ENCODE measurements around the gene FAM81A.
A peak's percentile ranks its signal among the peaks of the same experiment; 100 is the strongest.

The FAM81A gene

GRCh38 chr15:59406446-59406845 is 31.5 kb upstream of the FAM81A start:
- Histone ChIP-seq H3K4me3 (ENCODE audit: insufficient read depth in 1 of 2, low read depth in 1 of 2, low read length in 2 of 2) (no peak overlapping the region), H2BK120ac (ENCODE audit: low read depth, low read length) (no peak overlapping the region), H3K9me3 (ENCODE audit: control insufficient read depth, low read length) (no peaks in the 10 kb centered on the region), H2BK12ac (ENCODE audit: low read length in 2 of 2) (no peak overlapping the region), H2BK5ac (ENCODE audit: low read depth, low read length, poor library complexity, severe bottlenecking) (no peak overlapping the region), H4K8ac (ENCODE audit: low read length) (no peak overlapping the region), H3K14ac (ENCODE audit: low read length in 2 of 2) (no peak overlapping the region), H2AFZ (ENCODE audit: low read depth, low read length) (no peak overlapping the region), H3K4ac (ENCODE audit: low read depth in 1 of 2, low read length in 2 of 2) (no peak overlapping the region), H4K91ac (ENCODE audit: low read length) (no peak overlapping the region), H3K23ac (ENCODE audit: low read length in 2 of 2) (no peak overlapping the region), H3K4me1 (ENCODE audit: control insufficient read depth, insufficient read depth, low read depth, low read length) (peaks cover 8% of the 10 kb centered on the region), H2AK5ac (ENCODE audit: low read length, severe bottlenecking) (no peak overlapping the region), H3K18ac (ENCODE audit: low read depth in 1 of 2, low read length in 2 of 2) (no peak overlapping the region), H3K27ac (ENCODE audit: low read length, poor library complexity, severe bottlenecking) (no peak overlapping the region), H3K9ac (ENCODE audit: low read length) (no peak overlapping the region), H3K27me3 (ENCODE audit: control insufficient read depth in 1 of 2, insufficient read depth in 1 of 2, low read length in 2 of 2) (peaks cover 0 to 3% of the 10 kb centered on the region in 2 experiments), H3K36me3 (ENCODE audit: control insufficient read depth in 1 of 2, insufficient read depth in 2 of 2, low read depth in 1 of 2, low read length in 2 of 2) (no peaks in the 10 kb centered on the region), H2BK15ac (ENCODE audit: low read depth, poor library complexity, severe bottlenecking) (no peak overlapping the region), H3K79me1 (replicated peaks; ENCODE audit: low read length, poor library complexity, severe bottlenecking) (no peaks in the 10 kb centered on the region), H3K4me2 (ENCODE audit: low read length, poor library complexity, severe bottlenecking) (no peak overlapping the region)
- DNase-seq: no peak
- WGBS: 93% methylated on average over 3 of the region's 3 CpGs

- no peak overlapping the region for H4K91ac ChIP-seq (ENCODE audit: low read length)
- H3K14ac ChIP-seq (ENCODE audit: low read length in 2 of 2): no peak overlapping the region
- no peak overlapping the region for H3K4me2 ChIP-seq (ENCODE audit: low read length, poor library complexity, severe bottlenecking)
- no peaks in the 10 kb centered on the region for H3K36me3 ChIP-seq (ENCODE audit: control insufficient read depth in 1 of 2, insufficient read depth in 2 of 2, low read depth in 1 of 2, low read length in 2 of 2)
- peak overlapping the region; percentile 24 for H2AK5ac ChIP-seq (ENCODE audit: low read length, severe bottlenecking)
- no peak overlapping the region for H2BK120ac ChIP-seq (ENCODE audit: low read depth, low read length)
- no peak overlapping the region for H3K9ac ChIP-seq (ENCODE audit: low read length)
- H3K9me3 ChIP-seq (ENCODE audit: control insufficient read depth, low read length): no peaks in the 10 kb centered on the region
- H2BK12ac ChIP-seq (ENCODE audit: low read length in 2 of 2): no peak overlapping the region
- no peak overlapping the region for H2BK15ac ChIP-seq (ENCODE audit: low read depth, poor library complexity, severe bottlenecking)
- no peak overlapping the region for H2BK5ac ChIP-seq (ENCODE audit: low read depth, low read length, poor library complexity, severe bottlenecking)
- no peak overlapping the region for H3K4me3 ChIP-seq (ENCODE audit: insufficient read depth in 1 of 2, low read depth in 1 of 2, low read length in 2 of 2)
- H3K79me1 ChIP-seq (replicated peaks; ENCODE audit: low read length, poor library complexity, severe bottlenecking): no peaks in the 10 kb centered on the region
- no peak overlapping the region for H3K23ac ChIP-seq (ENCODE audit: low read length in 2 of 2)
- H4K8ac ChIP-seq (ENCODE audit: low read length): no peak overlapping the region
- WGBS: 91% methylated on average over 4 of the region's 5 CpGs
- no peak overlapping the region for H3K4ac ChIP-seq (ENCODE audit: low read depth in 1 of 2, low read length in 2 of 2)
- H2AFZ ChIP-seq (ENCODE audit: low read depth, low read length): no peak overlapping the region
- DNase-seq: no peak
- peaks cover 7% of the 10 kb centered on the region for H3K4me1 ChIP-seq (ENCODE audit: control insufficient read depth, insufficient read depth, low read depth, low read length)
- no peak overlapping the region for H3K18ac ChIP-seq (ENCODE audit: low read depth in 1 of 2, low read length in 2 of 2)
- H3K27me3 ChIP-seq (ENCODE audit: control insufficient read depth in 1 of 2, insufficient read depth in 1 of 2, low read length in 2 of 2): peaks cover 0 to 5% of the 10 kb centered on the region in 2 experiments
- H3K27ac ChIP-seq (ENCODE audit: low read length, poor library complexity, severe bottlenecking): no peak overlapping the region
Observed at GRCh38 chr15:59407946-59408345, 30.0 kb upstream of the FAM81A start.

GRCh38 chr15:59410391-59410896 is 27.5 kb upstream of the FAM81A start:
- H2BK12ac ChIP-seq (ENCODE audit: low read length in 2 of 2): no peak overlapping the region
- no peak overlapping the region for H3K4ac ChIP-seq (ENCODE audit: low read depth in 1 of 2, low read length in 2 of 2)
- H2BK5ac ChIP-seq (ENCODE audit: low read depth, low read length, poor library complexity, severe bottlenecking): no peak overlapping the region
- WGBS: 45% methylated on average over 2 of the region's 2 CpGs
- no peaks in the 10 kb centered on the region for H3K9me3 ChIP-seq (ENCODE audit: control insufficient read depth, low read length)
- no peak overlapping the region for H3K14ac ChIP-seq (ENCODE audit: low read length in 2 of 2)
- H3K4me2 ChIP-seq (ENCODE audit: low read length, poor library complexity, severe bottlenecking): no peak overlapping the region
- H4K8ac ChIP-seq (ENCODE audit: low read length): no peak overlapping the region
- no peak overlapping the region for H3K4me3 ChIP-seq (ENCODE audit: insufficient read depth in 1 of 2, low read depth in 1 of 2, low read length in 2 of 2)
- DNase-seq: no peak
- no peaks in the 10 kb centered on the region for H3K36me3 ChIP-seq (ENCODE audit: control insufficient read depth in 1 of 2, insufficient read depth in 2 of 2, low read depth in 1 of 2, low read length in 2 of 2)
- H3K79me1 ChIP-seq (replicated peaks; ENCODE audit: low read length, poor library complexity, severe bottlenecking): no peaks in the 10 kb centered on the region
- H2AFZ ChIP-seq (ENCODE audit: low read depth, low read length): no peak overlapping the region
- H3K27me3 ChIP-seq (ENCODE audit: control insufficient read depth in 1 of 2, insufficient read depth in 1 of 2, low read length in 2 of 2): peaks cover 0 to 6% of the 10 kb centered on the region in 2 experiments
- no peak overlapping the region for H2BK15ac ChIP-seq (ENCODE audit: low read depth, poor library complexity, severe bottlenecking)
- no peak overlapping the region for H3K18ac ChIP-seq (ENCODE audit: low read depth in 1 of 2, low read length in 2 of 2)
- H3K4me1 ChIP-seq (ENCODE audit: control insufficient read depth, insufficient read depth, low read depth, low read length): peaks cover 7% of the 10 kb centered on the region
- no peak overlapping the region for H3K9ac ChIP-seq (ENCODE audit: low read length)
- H2AK5ac ChIP-seq (ENCODE audit: low read length, severe bottlenecking): no peak overlapping the region
- H2BK120ac ChIP-seq (ENCODE audit: low read depth, low read length): no peak overlapping the region
- H3K27ac ChIP-seq (ENCODE audit: low read length, poor library complexity, severe bottlenecking): peak overlapping the region; percentile 63
- H4K91ac ChIP-seq (ENCODE audit: low read length): no peak overlapping the region
- no peak overlapping the region for H3K23ac ChIP-seq (ENCODE audit: low read length in 2 of 2)

GRCh38 chr15:59413577-59413976 is 24.4 kb upstream of the FAM81A start:
- H2BK120ac ChIP-seq (ENCODE audit: low read depth, low read length): no peak overlapping the region
- no peak overlapping the region for H2AK5ac ChIP-seq (ENCODE audit: low read length, severe bottlenecking)
- H3K27me3 ChIP-seq (ENCODE audit: control insufficient read depth in 1 of 2, insufficient read depth in 1 of 2, low read length in 2 of 2): peaks cover 5 to 22% of the 10 kb centered on the region in 2 experiments
- 86% methylated on average over 2 of the region's 2 CpGs for WGBS
- H3K9me3 ChIP-seq (ENCODE audit: control insufficient read depth, low read length): no peaks in the 10 kb centered on the region
- no peak for DNase-seq
- no peak overlapping the region for H4K8ac ChIP-seq (ENCODE audit: low read length)
- no peaks in the 10 kb centered on the region for H3K79me1 ChIP-seq (replicated peaks; ENCODE audit: low read length, poor library complexity, severe bottlenecking)
- no peak overlapping the region for H3K18ac ChIP-seq (ENCODE audit: low read depth in 1 of 2, low read length in 2 of 2)
- no peak overlapping the region for H3K4me3 ChIP-seq (ENCODE audit: insufficient read depth in 1 of 2, low read depth in 1 of 2, low read length in 2 of 2)
- H3K36me3 ChIP-seq (ENCODE audit: control insufficient read depth in 1 of 2, insufficient read depth in 2 of 2, low read depth in 1 of 2, low read length in 2 of 2): no peaks in the 10 kb centered on the region
- no peak overlapping the region for H3K9ac ChIP-seq (ENCODE audit: low read length)
- no peak overlapping the region for H3K27ac ChIP-seq (ENCODE audit: low read length, poor library complexity, severe bottlenecking)
- H2BK15ac ChIP-seq (ENCODE audit: low read depth, poor library complexity, severe bottlenecking): no peak overlapping the region
- no peak overlapping the region for H3K23ac ChIP-seq (ENCODE audit: low read length in 2 of 2)
- no peak overlapping the region for H3K4me2 ChIP-seq (ENCODE audit: low read length, poor library complexity, severe bottlenecking)
- H2BK5ac ChIP-seq (ENCODE audit: low read depth, low read length, poor library complexity, severe bottlenecking): no peak overlapping the region
- no peak overlapping the region for H4K91ac ChIP-seq (ENCODE audit: low read length)
- no peak overlapping the region for H2BK12ac ChIP-seq (ENCODE audit: low read length in 2 of 2)
- H3K4me1 ChIP-seq (ENCODE audit: control insufficient read depth, insufficient read depth, low read depth, low read length): peaks cover 7% of the 10 kb centered on the region
- H3K14ac ChIP-seq (ENCODE audit: low read length in 2 of 2): no peak overlapping the region
- no peak overlapping the region for H2AFZ ChIP-seq (ENCODE audit: low read depth, low read length)
- no peak overlapping the region for H3K4ac ChIP-seq (ENCODE audit: low read depth in 1 of 2, low read length in 2 of 2)

Measured in mesenchymal stem cell (in vitro differentiated cells and primary cell).